ENCODE results near the gene NFATC4. TPM values are rescaled to one million over a fixed set of nuclear protein-coding genes. Genes with fewer than 3 reads are reported as not detected.
A peak's percentile ranks its signal among the peaks of the same experiment; 100 is the strongest.

The NFATC4 gene
- total RNA-seq, 2 donors from 2014 or later: 24.8 to 34.1 TPM

- TF ChIP-seq, protein P1, sequence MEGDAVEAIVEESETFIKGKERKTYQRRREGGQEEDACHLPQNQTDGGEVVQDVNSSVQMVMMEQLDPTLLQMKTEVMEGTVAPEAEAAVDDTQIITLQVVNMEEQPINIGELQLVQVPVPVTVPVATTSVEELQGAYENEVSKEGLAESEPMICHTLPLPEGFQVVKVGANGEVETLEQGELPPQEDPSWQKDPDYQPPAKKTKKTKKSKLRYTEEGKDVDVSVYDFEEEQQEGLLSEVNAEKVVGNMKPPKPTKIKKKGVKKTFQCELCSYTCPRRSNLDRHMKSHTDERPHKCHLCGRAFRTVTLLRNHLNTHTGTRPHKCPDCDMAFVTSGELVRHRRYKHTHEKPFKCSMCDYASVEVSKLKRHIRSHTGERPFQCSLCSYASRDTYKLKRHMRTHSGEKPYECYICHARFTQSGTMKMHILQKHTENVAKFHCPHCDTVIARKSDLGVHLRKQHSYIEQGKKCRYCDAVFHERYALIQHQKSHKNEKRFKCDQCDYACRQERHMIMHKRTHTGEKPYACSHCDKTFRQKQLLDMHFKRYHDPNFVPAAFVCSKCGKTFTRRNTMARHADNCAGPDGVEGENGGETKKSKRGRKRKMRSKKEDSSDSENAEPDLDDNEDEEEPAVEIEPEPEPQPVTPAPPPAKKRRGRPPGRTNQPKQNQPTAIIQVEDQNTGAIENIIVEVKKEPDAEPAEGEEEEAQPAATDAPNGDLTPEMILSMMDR (conservative IDR thresholded peaks at IDR 0.05): no peak
- peaks cover 7% of the 10 kb centered on the region for H3K27me3 ChIP-seq (ENCODE audit: control insufficient read depth, insufficient read depth, low read length, poor library complexity, severe bottlenecking)
- peaks cover 20% of the 10 kb centered on the region for H3K4me1 Mint-ChIP-seq
- WGBS, 2 experiments (ENCODE audit: insufficient coverage in 1 of 2, insufficient read length in 1 of 2): 85 to 92% methylated on average over 5 to 15 of the region's 15 CpGs
- H3K4me1 ChIP-seq (ENCODE audit: control insufficient read depth, insufficient read depth, low read length): peaks cover 3% of the 10 kb centered on the region
- no peaks in the 10 kb centered on the region for H3K9me3 Mint-ChIP-seq
- peak; percentile 26 for DNase-seq
- H3K4me3 ChIP-seq (ENCODE audit: low read length): no peak overlapping the region
- H3K27ac ChIP-seq (ENCODE audit: low read depth, low read length): no peak overlapping the region
- no peaks in the 10 kb centered on the region for H3K9me3 ChIP-seq (ENCODE audit: control insufficient read depth, low read length)
- H3K27ac Mint-ChIP-seq: no peak overlapping the region
- H3K27me3 Mint-ChIP-seq (ENCODE audit: insufficient read depth): peaks cover 16% of the 10 kb centered on the region
- H3K36me3 ChIP-seq (ENCODE audit: control insufficient read depth, insufficient read depth, low read length): no peaks in the 10 kb centered on the region
- no peak overlapping the region for H3K9ac ChIP-seq (ENCODE audit: extremely low read depth, low read length, poor library complexity, severe bottlenecking)
- no peak overlapping the region for H3K4me3 Mint-ChIP-seq
- H3K36me3 Mint-ChIP-seq (ENCODE audit: low read depth): no peaks in the 10 kb centered on the region
Observed at GRCh38 chr14:24379907-24380730, 12.1 kb downstream of the NFATC4 start.

DNA sequence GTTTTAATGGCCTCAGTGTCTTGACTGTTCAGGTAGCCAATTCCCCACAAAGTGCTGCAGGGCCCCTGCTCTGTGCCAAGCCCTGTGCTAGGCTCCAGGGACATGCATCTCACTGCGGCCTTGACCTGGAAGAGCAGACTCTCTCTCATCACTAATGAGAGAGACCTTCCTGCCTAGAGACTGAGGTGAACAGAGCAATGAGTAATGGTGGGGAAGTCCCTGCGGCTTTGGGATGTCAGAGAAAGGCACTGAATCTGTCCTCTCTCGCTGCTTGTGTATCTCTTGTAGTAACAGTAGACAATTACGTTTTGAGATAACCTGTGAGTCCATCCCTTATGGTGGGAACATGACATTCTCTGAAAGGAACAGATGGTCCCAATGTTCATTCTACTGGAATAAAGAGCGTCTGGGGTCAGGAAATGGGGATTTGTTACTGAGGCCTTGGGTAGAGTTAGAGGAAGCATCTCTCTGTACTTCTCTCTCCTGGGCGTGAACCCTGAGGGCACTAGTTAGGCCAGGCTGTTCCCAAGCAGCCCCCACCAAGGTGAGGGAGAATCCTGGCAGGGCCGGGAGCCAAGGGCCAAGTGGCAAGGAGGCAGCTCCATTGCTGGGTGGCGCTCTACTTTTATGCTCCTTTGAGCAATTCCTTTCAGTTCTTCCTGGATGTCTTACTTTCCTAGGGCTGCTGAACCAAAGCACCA, 13.5 kb downstream of the NFATC4 start:
- Histone ChIP-seq H3K27ac (ENCODE audit: low read depth, low read length) (no peak overlapping the region), H3K4me1 (ENCODE audit: control insufficient read depth, insufficient read depth, low read length) (peaks cover 3% of the 10 kb centered on the region), H3K4me3 (ENCODE audit: low read length) (no peak overlapping the region), H3K9me3 (ENCODE audit: control insufficient read depth, low read length) (no peaks in the 10 kb centered on the region), H3K9ac (ENCODE audit: extremely low read depth, low read length, poor library complexity, severe bottlenecking) (no peak overlapping the region), H3K27me3 (ENCODE audit: control insufficient read depth, insufficient read depth, low read length, poor library complexity, severe bottlenecking) (peaks cover 11% of the 10 kb centered on the region), H3K36me3 (ENCODE audit: control insufficient read depth, insufficient read depth, low read length) (no peaks in the 10 kb centered on the region)
- Mint-ChIP-seq H3K27me3 (ENCODE audit: insufficient read depth) (peaks cover 22% of the 10 kb centered on the region), H3K36me3 (ENCODE audit: low read depth) (no peaks in the 10 kb centered on the region), H3K9me3 (no peaks in the 10 kb centered on the region), H3K4me1 (peaks cover 20% of the 10 kb centered on the region), H3K4me3 (no peak overlapping the region), H3K27ac (no peak overlapping the region)
- TF ChIP-seq, protein P1 (conservative IDR thresholded peaks at IDR 0.05): no peak
- WGBS, 2 experiments (ENCODE audit: insufficient coverage in 1 of 2, insufficient read length in 1 of 2): 92 to 93% methylated on average over 5 to 8 of the region's 8 CpGs
- no peak for DNase-seq

GRCh38 chr14:24382064-24382371, 14.0 kb downstream of the NFATC4 start:
- Histone ChIP-seq H3K27me3 (ENCODE audit: control insufficient read depth, insufficient read depth, low read length, poor library complexity, severe bottlenecking) (peaks cover 16% of the 10 kb centered on the region), H3K4me3 (ENCODE audit: low read length) (no peak overlapping the region), H3K4me1 (ENCODE audit: control insufficient read depth, insufficient read depth, low read length) (peaks cover 3% of the 10 kb centered on the region), H3K27ac (ENCODE audit: low read depth, low read length) (no peak overlapping the region), H3K9me3 (ENCODE audit: control insufficient read depth, low read length) (no peaks in the 10 kb centered on the region), H3K9ac (ENCODE audit: extremely low read depth, low read length, poor library complexity, severe bottlenecking) (no peak overlapping the region), H3K36me3 (ENCODE audit: control insufficient read depth, insufficient read depth, low read length) (no peaks in the 10 kb centered on the region)
- Mint-ChIP-seq H3K9me3 (no peaks in the 10 kb centered on the region), H3K4me1 (peaks cover 15% of the 10 kb centered on the region), H3K4me3 (no peak overlapping the region), H3K27me3 (ENCODE audit: insufficient read depth) (peaks cover 27% of the 10 kb centered on the region), H3K36me3 (ENCODE audit: low read depth) (no peaks in the 10 kb centered on the region), H3K27ac (no peak overlapping the region)
- TF ChIP-seq, protein P1 (conservative IDR thresholded peaks at IDR 0.05): no peak
- DNase-seq: peak; percentile 17
- WGBS, 2 experiments (ENCODE audit: insufficient coverage in 1 of 2, insufficient read length in 1 of 2): 89% methylated on average over 4 of the region's 4 CpGs
